Measurements from ENCODE around the gene AOC3.
"Not testable (repeated sequence)": the region's sequence is repeated elsewhere in the genome, so short reads cannot be mapped to it uniquely, and the experiment has no call there.

AOC3 gene

GRCh38 chr17:42899981-42900380 lies 49.0 kb downstream of the AOC3 start:
- ATAC-seq (replicated peaks); H3K4me1 Mint-ChIP-seq (ENCODE audit: low read depth in 2 of 2); H3K9me3 Mint-ChIP-seq; H3K36me3 Mint-ChIP-seq (ENCODE audit: insufficient read depth); H3K27ac Mint-ChIP-seq; H3K4me3 Mint-ChIP-seq; DNase-seq: not testable (repeated sequence)
- peaks cover 14 to 76% of the 10 kb centered on the region in 2 donors for H3K27me3 Mint-ChIP-seq

- Mint-ChIP-seq H3K27ac (no peak within 1 kb of the TSS), H3K9me3 (no peaks in the 10 kb centered on the region), H3K4me1 (ENCODE audit: low read depth in 2 of 2) (no peaks in the 10 kb centered on the region), H3K4me3 (no peak within 1 kb of the TSS), H3K36me3 (ENCODE audit: insufficient read depth) (no peaks in the 10 kb centered on the region), H3K27me3 (peaks cover 14 to 81% of the 10 kb centered on the region in 2 donors)
- ATAC-seq (replicated peaks) (no peak), DNase-seq (no peak)
These were observed 49.7 kb downstream of the AOC3 start, which contains the start of gene G6PC1 for GRCh38 chr17:42900460-42901331. TSS of gene G6PC1 (plus strand) at chr17:42900799. CDS start at chr17:42900877, 78 bp downstream.

- H3K27me3 Mint-ChIP-seq, result peaks cover 14 to 86% of the 10 kb centered on the region in 2 donors
- H3K36me3 Mint-ChIP-seq (ENCODE audit: insufficient read depth), result no peaks in the 10 kb centered on the region
- ATAC-seq (replicated peaks), result no peak
- H3K9me3 Mint-ChIP-seq, result no peaks in the 10 kb centered on the region
- no peak for DNase-seq
- no peak overlapping the region for H3K27ac Mint-ChIP-seq
- H3K4me1 Mint-ChIP-seq (ENCODE audit: low read depth in 2 of 2), result no peaks in the 10 kb centered on the region
- no peak overlapping the region for H3K4me3 Mint-ChIP-seq
These were observed 50.7 kb downstream of the AOC3 start for GRCh38 chr17:42901535-42902229.

- peaks cover 14 to 77% of the 10 kb centered on the region in 2 donors for H3K27me3 Mint-ChIP-seq
- ATAC-seq (replicated peaks) (no peak), DNase-seq (no peak)
- no peaks in the 10 kb centered on the region for H3K9me3 Mint-ChIP-seq
- H3K36me3 Mint-ChIP-seq (ENCODE audit: insufficient read depth), result no peaks in the 10 kb centered on the region
- no peaks in the 10 kb centered on the region for H3K4me1 Mint-ChIP-seq (ENCODE audit: low read depth in 2 of 2)
- no peak overlapping the region for H3K27ac Mint-ChIP-seq
- no peak overlapping the region for H3K4me3 Mint-ChIP-seq
These were observed 53.1 kb downstream of the AOC3 start for GRCh38 chr17:42904110-42904469.

- Mint-ChIP-seq H3K36me3 (ENCODE audit: insufficient read depth) (no peaks in the 10 kb centered on the region), H3K27me3 (peaks cover 32 to 80% of the 10 kb centered on the region in 2 donors), H3K9me3 (no peaks in the 10 kb centered on the region), H3K4me1 (ENCODE audit: low read depth in 2 of 2) (no peaks in the 10 kb centered on the region), H3K4me3 (no peak overlapping the region), H3K27ac (no peak overlapping the region)
- ATAC-seq (replicated peaks) (no peak), DNase-seq (no peak)
These were observed 55.9 kb downstream of the AOC3 start for GRCh38 chr17:42906772-42907446.

All from effector memory CD8-positive, alpha-beta T cell (primary cell).